ENCODE results near the gene CSNK1A1. TPM values are rescaled to one million over a fixed set of nuclear protein-coding genes. Genes with fewer than 3 reads are reported as not detected.
"Not testable (repeated sequence)": the region's sequence is repeated elsewhere in the genome, so short reads cannot be mapped to it uniquely, and the experiment has no call there.

The CSNK1A1 gene
- total RNA-seq, 2 experiments from 2014 or later = 194 to 203 TPM

- no peaks in the 10 kb centered on the region for H3K36me3 Mint-ChIP-seq (ENCODE audit: low read depth)
- no peaks in the 10 kb centered on the region for H3K27me3 Mint-ChIP-seq
- no peak overlapping the region for H3K27ac Mint-ChIP-seq
- no peak for DNase-seq
- H3K9me3 Mint-ChIP-seq = no peaks in the 10 kb centered on the region
- no peak overlapping the region for H3K4me3 Mint-ChIP-seq
- peaks cover 8% of the 10 kb centered on the region for H3K4me1 Mint-ChIP-seq
- POLR2A ChIA-PET = interaction anchor here (1.0 kb wide), 1 partner anchor 106 kb away, joined by 3 read pairs; no protein-coding TSS in a partner anchor
- CTCF ChIA-PET = interaction anchor here (0.7 to 3.2 kb wide), 12 partner anchors 9 to 461 kb away, joined by 3 to 16 read pairs (median 4); no protein-coding TSS in a partner anchor
Observed at GRCh38 chr5:149445343-149445738, 105.9 kb downstream of the CSNK1A1 start.

- H3K27ac Mint-ChIP-seq; H3K4me3 Mint-ChIP-seq; H3K27me3 Mint-ChIP-seq; DNase-seq; POLR2A ChIA-PET; H3K36me3 Mint-ChIP-seq (ENCODE audit: low read depth); H3K9me3 Mint-ChIP-seq: not testable (repeated sequence)
- CTCF ChIA-PET = interaction anchor here (0.6 to 3.2 kb wide), 9 partner anchors 9 to 1334 kb away, joined by 3 to 16 read pairs (median 5); partner anchors contain the start of gene SMIM3
- H3K4me1 Mint-ChIP-seq = peaks cover 17% of the 10 kb centered on the region
Observed at GRCh38 chr5:149444430-149444829, 106.8 kb downstream of the CSNK1A1 start.

- no peaks in the 10 kb centered on the region for H3K27me3 Mint-ChIP-seq
- ChIA-PET POLR2A (no interaction called here), CTCF (interaction anchor here (0.6 to 5.6 kb wide), 8 partner anchors 11 to 175 kb away, joined by 3 to 20 read pairs (median 6); partner anchors contain the start of gene CSNK1A1)
- H3K9me3 Mint-ChIP-seq = no peaks in the 10 kb centered on the region
- H3K4me3 Mint-ChIP-seq = no peak overlapping the region
- peaks cover 29% of the 10 kb centered on the region for H3K4me1 Mint-ChIP-seq
- no peak overlapping the region for H3K27ac Mint-ChIP-seq
- H3K36me3 Mint-ChIP-seq (ENCODE audit: low read depth) = no peaks in the 10 kb centered on the region
- no peak for DNase-seq
Observed at GRCh38 chr5:149443210-149443609, 108.0 kb downstream of the CSNK1A1 start.

- H3K27ac Mint-ChIP-seq = peak overlapping the region; percentile 24
- H3K9me3 Mint-ChIP-seq = no peaks in the 10 kb centered on the region
- ChIA-PET POLR2A (interaction anchor here (0.8 to 1.0 kb wide), 2 partner anchors 108 to 138 kb away, joined by 3 to 4 read pairs; partner anchors contain the start of gene ARHGEF37), CTCF (interaction anchor here (0.8 to 5.6 kb wide), 14 partner anchors 9 to 179 kb away, joined by 3 to 34 read pairs (median 6); partner anchors contain the start of gene CSNK1A1)
- no peak overlapping the region for H3K4me3 Mint-ChIP-seq
- H3K4me1 Mint-ChIP-seq = peaks cover 34% of the 10 kb centered on the region
- no peaks in the 10 kb centered on the region for H3K27me3 Mint-ChIP-seq
- DNase-seq = peak; percentile 75
- H3K36me3 Mint-ChIP-seq (ENCODE audit: low read depth) = no peaks in the 10 kb centered on the region
Observed at GRCh38 chr5:149442563-149443182, 108.6 kb downstream of the CSNK1A1 start.

Other genes with a start within 250 kb of the CSNK1A1 start
- 10 to 100 TPM; 43.8 to 49.4 TPM for gene GRPEL2, start 205.9 kb downstream of the CSNK1A1 start, total RNA-seq
- 10 to 100 TPM; 41.2 to 42.1 TPM for gene PCYOX1L, start 193.4 kb downstream of the CSNK1A1 start, total RNA-seq
- gene IL17B, start 172.1 kb downstream of the CSNK1A1 start, total RNA-seq = not detected
- 1 to 10 TPM in 1 of 2 experiments, under 1 TPM in 1; 0.88 to 1.1 TPM for gene ARHGEF37, start 30.1 kb upstream of the CSNK1A1 start, total RNA-seq
- gene PPARGC1B, start 178.9 kb upstream of the CSNK1A1 start, total RNA-seq = 1 to 10 TPM; 2.7 to 2.8 TPM